Stomach (tissue), 9 donors: ENCODE results near the gene ZDHHC1. TPM values are rescaled to one million over a fixed set of nuclear protein-coding genes. Genes with fewer than 3 reads are reported as not detected.
A peak's percentile ranks its signal among the peaks of the same experiment; 100 is the strongest.

Source experiments
- DNase-seq, 2 donors: peaks; one replicate each; pipeline versions ENCODE4 v3.0.0 to v3.0.0-alpha.2; 2013 to 2019
- H3K27ac ChIP-seq, 5 donors: fragments of 200-600 bp in 4 of 5; sonication (generic) in 4 of 5; one replicate each; pipeline ENCODE4 v1.5.1; 2013 to 2019; ENCODE audit warnings: mild to moderate bottlenecking in 1 of 5, moderate library complexity in 1 of 5
- H3K27me3 ChIP-seq, 3 donors: fragments of 200-600 bp; sonication (generic); one replicate each; pipeline ENCODE4 v1.5.1; 2017 to 2019; ENCODE audit warnings: mixed run types in 1 of 3
- H3K36me3 ChIP-seq, 4 donors: fragments of 200-600 bp; sonication (generic); 1 replicate in 3 of 4; 2 replicates in 1 of 4; pipeline ENCODE4 v1.5.1; 2016 to 2019
- H3K4me1 ChIP-seq, 4 donors: fragments of 200-600 bp; sonication (generic); one replicate each; pipeline ENCODE4 v1.5.1; 2016 to 2019
- H3K4me3 ChIP-seq, 4 donors: fragments of 200-600 bp; sonication (generic) in 3 of 4; one replicate each; pipeline ENCODE4 v1.5.1; 2016 to 2019; ENCODE audit warnings: mild to moderate bottlenecking in 1 of 4
- H3K9me3 ChIP-seq, 4 donors: fragments of 200-600 bp; sonication (generic); one replicate each; pipeline ENCODE4 v1.5.1; 2016 to 2019
- EP300 ChIP-seq: sonication (generic); formaldehyde crosslinking; IDR thresholded peaks from one replicate; pipeline ENCODE4 v1.6.1; 2017; ENCODE audit warnings: antibody characterized with exemption
- POLR2A ChIP-seq, 4 donors: fragments of 450-650 bp; IDR thresholded peaks; one replicate each; pipeline ENCODE4 v1.6.1; 2016; ENCODE audit warnings: antibody characterized with exemption in 4 of 4, control low read depth in 2 of 4, mild to moderate bottlenecking in 1 of 4, moderate library complexity in 1 of 4
- POLR2AphosphoS5 ChIP-seq, 3 donors: sonication (generic); formaldehyde crosslinking; IDR thresholded peaks; one replicate each; pipeline ENCODE4 v1.6.1; 2016; ENCODE audit warnings: antibody characterized with exemption in 3 of 3
- WGBS, 5 donors: extraction: QIAGEN DNeasy Blood & Tissue Kit in 3 of 5; methylation state at CpG; one replicate each; pipeline versions ENCODE4 v1.1.5 to v1.1.7; 2013 to 2018; 5-methylcytosine and 5-hydroxymethylcytosine counted together
- intact Hi-C: fragments of 100-400 bp; cut with DNase I; formaldehyde crosslinking; loops from one replicate; pipeline ENCODE4 v1.15.1; 2023; ENCODE audit warnings: low total_unique reads
- polyA plus RNA-seq, 3 donors: library from polyadenylated mRNA; stranded (reverse); fragments of 200-250 nt; gene quantifications; one replicate each; pipeline ENCODE4 v1.2.3, GENCODE V29; 2013
- total RNA-seq, 5 donors: library from RNA; depleted of rRNA; stranded (reverse); fragments of >200 nt; gene quantifications; one replicate each; pipeline versions ENCODE4 v1.1.0 to v1.2.3, GENCODE V29; 2014 to 2016
- TF ChIP-seq, protein P1 (sequence below), 7 experiments: fragments of 450-650 bp in 4 of 7; fragments of 200-600 bp in 3 of 7; sonication (generic) in 3 of 7; IDR thresholded peaks; one replicate each; pipeline ENCODE4 v1.5.1; 2016 to 2019; ENCODE audit warnings: antibody characterized with exemption in 7 of 7, control low read depth in 2 of 7, mild to moderate bottlenecking in 1 of 7
- donor health status: healthy with polysubstance abuse.
- donor health status: Bipolar disorder and iron deficiency.
- donor health status: healthy.

The ZDHHC1 gene
- total and polyA plus RNA-seq, 8 donors, result 2.0 to 33.6 (median 6.1) TPM; not detected in 1

DNA sequence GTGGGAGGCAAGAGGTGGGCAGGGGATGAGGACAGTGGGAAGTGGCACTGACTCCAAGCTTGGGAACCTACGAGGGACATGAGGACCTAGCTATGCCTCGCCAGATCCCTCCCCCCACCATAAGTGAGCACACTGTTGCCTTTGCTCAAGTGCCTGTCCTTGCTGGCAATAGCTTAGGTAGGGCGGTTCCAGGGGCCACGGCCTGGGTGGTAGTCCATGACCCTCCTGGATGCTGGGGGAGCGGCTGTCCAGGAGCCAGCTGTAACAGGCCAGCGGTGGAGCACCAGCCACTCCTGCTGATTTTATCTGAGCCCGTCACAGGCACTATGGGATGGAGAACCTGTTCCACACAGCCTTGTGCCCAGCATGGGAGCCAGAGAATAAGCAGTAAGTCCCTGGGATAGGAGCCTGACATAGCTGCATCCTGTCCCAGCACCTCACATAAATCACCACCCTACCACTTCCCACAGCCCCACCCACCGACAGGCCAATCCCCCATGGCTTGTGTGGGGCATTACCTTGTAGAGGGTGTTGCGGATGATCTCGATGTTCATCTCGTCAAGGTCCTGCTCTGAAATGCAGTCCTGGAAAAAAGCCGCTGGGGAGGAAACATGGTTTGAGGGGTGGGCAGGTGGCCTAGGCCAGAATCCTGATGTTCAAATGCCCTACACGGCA, 26.4 kb upstream of the ZDHHC1 start:
- no peak overlapping the region for H3K4me3 ChIP-seq
- no peaks in the 10 kb centered on the region for H3K9me3 ChIP-seq
- TF ChIP-seq, protein P1, sequence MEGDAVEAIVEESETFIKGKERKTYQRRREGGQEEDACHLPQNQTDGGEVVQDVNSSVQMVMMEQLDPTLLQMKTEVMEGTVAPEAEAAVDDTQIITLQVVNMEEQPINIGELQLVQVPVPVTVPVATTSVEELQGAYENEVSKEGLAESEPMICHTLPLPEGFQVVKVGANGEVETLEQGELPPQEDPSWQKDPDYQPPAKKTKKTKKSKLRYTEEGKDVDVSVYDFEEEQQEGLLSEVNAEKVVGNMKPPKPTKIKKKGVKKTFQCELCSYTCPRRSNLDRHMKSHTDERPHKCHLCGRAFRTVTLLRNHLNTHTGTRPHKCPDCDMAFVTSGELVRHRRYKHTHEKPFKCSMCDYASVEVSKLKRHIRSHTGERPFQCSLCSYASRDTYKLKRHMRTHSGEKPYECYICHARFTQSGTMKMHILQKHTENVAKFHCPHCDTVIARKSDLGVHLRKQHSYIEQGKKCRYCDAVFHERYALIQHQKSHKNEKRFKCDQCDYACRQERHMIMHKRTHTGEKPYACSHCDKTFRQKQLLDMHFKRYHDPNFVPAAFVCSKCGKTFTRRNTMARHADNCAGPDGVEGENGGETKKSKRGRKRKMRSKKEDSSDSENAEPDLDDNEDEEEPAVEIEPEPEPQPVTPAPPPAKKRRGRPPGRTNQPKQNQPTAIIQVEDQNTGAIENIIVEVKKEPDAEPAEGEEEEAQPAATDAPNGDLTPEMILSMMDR (IDR thresholded peaks at IDR 0.05), result no peak
- intact Hi-C loops, result no loop called here
- H3K4me1 ChIP-seq, result peaks cover 54 to 76% (median 72%) of the 10 kb centered on the region in 4 donors
- DNase-seq, result no peak
- peak overlapping the region in 4 of 5 donors; percentile 40 to 76 (median 69) for H3K27ac ChIP-seq
- 86 to 90% (median 89%) methylated on average over 10 to 13 of the region's 13 CpGs for WGBS, 5 donors
- H3K36me3 ChIP-seq, result peaks cover 36 to 94% (median 62%) of the 10 kb centered on the region in 4 donors
- no peaks in the 10 kb centered on the region for H3K27me3 ChIP-seq

DNA sequence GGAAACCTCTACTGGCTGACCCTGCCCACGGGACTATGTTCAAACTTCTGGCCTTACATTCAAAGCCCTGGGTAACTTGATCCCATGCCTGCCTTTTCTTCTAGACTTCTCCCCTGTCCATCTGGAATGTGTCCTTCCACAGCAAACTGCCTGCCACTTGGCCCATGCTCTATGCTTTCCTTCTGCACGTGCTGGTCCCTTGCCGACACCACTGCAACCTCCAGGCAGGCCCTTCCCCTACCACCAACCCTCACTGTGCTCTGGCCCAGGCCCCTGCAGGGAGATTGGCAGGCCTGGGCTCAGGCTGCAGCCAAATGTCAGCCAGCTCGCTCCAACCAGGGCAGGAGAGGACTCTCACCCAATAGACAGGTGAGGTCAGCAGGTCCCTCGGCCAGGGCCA, 25.6 kb upstream of the ZDHHC1 start:
- intact Hi-C loops, result no loop called here
- H3K36me3 ChIP-seq, result peaks cover 44 to 96% (median 70%) of the 10 kb centered on the region in 4 donors
- WGBS, 5 donors, result 33 to 58% (median 49%) methylated on average over 4 to 5 of the region's 5 CpGs

DNA sequence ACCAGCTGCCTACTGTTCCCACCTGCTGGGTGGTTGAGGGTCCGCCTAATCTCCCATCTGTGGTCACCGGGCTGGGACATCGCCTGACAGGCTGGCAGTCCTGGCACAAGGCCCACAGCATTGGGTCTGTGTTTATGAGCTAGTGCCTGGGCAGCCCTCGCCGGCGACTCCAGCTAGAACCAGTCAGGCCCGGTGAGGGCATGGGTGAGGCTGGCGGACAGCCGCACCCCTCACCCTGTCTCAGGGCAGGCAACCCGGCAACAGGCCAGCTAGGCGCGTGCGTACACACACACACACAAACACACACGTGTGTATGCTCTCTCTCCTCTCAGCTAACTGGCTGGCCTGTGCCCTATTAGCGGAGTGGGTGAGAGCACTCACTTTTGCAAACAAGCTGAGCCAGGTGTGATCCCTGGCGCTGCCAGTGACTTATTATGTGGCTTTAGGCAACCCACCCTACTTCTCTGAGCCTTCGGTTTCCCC, 25.0 kb upstream of the ZDHHC1 start:
- intact Hi-C loops, result no loop called here

More for the DNA sequence above, 25.6 kb upstream of the ZDHHC1 start:
- H3K27me3 ChIP-seq, result no peaks in the 10 kb centered on the region
- H3K4me3 ChIP-seq, result no peak overlapping the region
- peak overlapping the region; percentile 62 to 76 (median 75) for H3K27ac ChIP-seq
- TF ChIP-seq POLR2A (IDR thresholded peaks at IDR 0.05) (no peak), EP300 (no peak), POLR2AphosphoS5 (IDR thresholded peaks at IDR 0.05) (no peak)
- TF ChIP-seq, protein P1 (IDR thresholded peaks at IDR 0.05), result no peak
- peak in 1 of 2 donors; percentile 52 for DNase-seq
- peaks cover 46 to 68% (median 64%) of the 10 kb centered on the region in 4 donors for H3K4me1 ChIP-seq
- H3K9me3 ChIP-seq, result no peaks in the 10 kb centered on the region

DNA sequence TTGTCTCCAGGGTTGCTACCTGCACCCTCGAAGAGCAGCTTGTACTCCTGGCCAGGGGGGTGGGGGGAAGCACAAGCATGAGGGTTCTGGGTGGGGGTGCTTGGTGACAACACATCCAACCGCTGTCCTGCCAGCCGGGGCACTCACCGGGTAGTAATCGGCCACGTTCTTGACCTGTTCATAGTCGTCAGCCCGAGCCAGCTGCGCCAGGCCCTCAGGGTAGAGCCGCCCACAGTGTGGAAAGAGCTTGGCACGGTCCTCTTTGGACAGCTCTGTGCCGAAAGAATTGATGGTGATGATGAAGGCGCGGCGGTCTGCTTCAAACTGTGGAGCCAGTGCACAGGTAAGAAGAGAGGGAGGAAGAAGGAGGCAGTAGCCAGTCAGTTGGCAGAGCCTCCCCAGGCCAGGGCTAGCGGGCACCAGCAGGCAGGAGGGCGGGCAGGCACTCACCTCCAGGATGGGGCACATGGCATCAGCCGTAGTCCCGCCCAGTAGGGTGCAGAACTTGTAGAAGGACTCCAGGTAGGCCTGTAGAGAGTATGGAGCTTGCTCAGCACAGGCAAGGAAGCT, 22.6 kb upstream of the ZDHHC1 start:
- Histone ChIP-seq H3K9me3 (no peaks in the 10 kb centered on the region), H3K36me3 (peaks cover 44 to 84% (median 71%) of the 10 kb centered on the region in 4 donors), H3K4me1 (peaks cover 25 to 38% (median 35%) of the 10 kb centered on the region in 4 donors), H3K4me3 (no peak overlapping the region), H3K27me3 (no peaks in the 10 kb centered on the region), H3K27ac (no peak overlapping the region)
- intact Hi-C loops, result no loop called here
- 92 to 95% (median 93%) methylated on average over 11 to 19 of the region's 19 CpGs for WGBS, 5 donors
- DNase-seq, result no peak
- TF ChIP-seq, protein P1 (IDR thresholded peaks at IDR 0.05), result no peak
- no peak for TF ChIP-seq POLR2A (IDR thresholded peaks at IDR 0.05)
- no peak for TF ChIP-seq POLR2AphosphoS5 (IDR thresholded peaks at IDR 0.05)
- no peak for TF ChIP-seq EP300

More for the DNA sequence above, 25.0 kb upstream of the ZDHHC1 start:
- Histone ChIP-seq H3K27me3 (no peaks in the 10 kb centered on the region), H3K27ac (peak overlapping the region; percentile 62 to 76 (median 75)), H3K4me1 (peaks cover 40 to 62% (median 58%) of the 10 kb centered on the region in 4 donors), H3K4me3 (no peak overlapping the region), H3K36me3 (peaks cover 50 to 96% (median 76%) of the 10 kb centered on the region in 4 donors), H3K9me3 (no peaks in the 10 kb centered on the region)
- TF ChIP-seq EP300 (no peak), POLR2AphosphoS5 (IDR thresholded peaks at IDR 0.05) (peak in 2 of 3 donors; percentile 60 to 91), POLR2A (IDR thresholded peaks at IDR 0.05) (no peak)
- peak; percentile 95 to 98 for DNase-seq
- WGBS, 5 donors, result 29 to 72% (median 32%) methylated on average over 8 to 17 of the region's 17 CpGs
